ENCODE measurements around the gene ACTR8.

Gene ACTR8

GRCh38 chr3:53862241-53862640 lies 19.7 kb downstream of the ACTR8 start:
- Histone ChIP-seq H3K4me3 (ENCODE audit: low read depth in 1 of 2, low read length in 1 of 2) (no peak overlapping the region), H3K4me1 (ENCODE audit: control insufficient read depth in 1 of 2, insufficient read depth in 1 of 2, low read depth in 1 of 2, low read length in 1 of 2) (no peaks in the 10 kb centered on the region), H3K27me3 (no peaks in the 10 kb centered on the region), H3K9me3 (no peaks in the 10 kb centered on the region), H3K27ac (no peak overlapping the region), H3K36me3 (peaks cover 79% of the 10 kb centered on the region)
- no peak for TF ChIP-seq CTCF (IDR thresholded peaks at IDR 0.05)

GRCh38 chr3:53860196-53860595 lies 21.8 kb downstream of the ACTR8 start:
- H3K9me3 ChIP-seq = no peaks in the 10 kb centered on the region
- no peak for TF ChIP-seq CTCF (IDR thresholded peaks at IDR 0.05)

GRCh38 chr3:53859178-53859577 lies 22.8 kb downstream of the ACTR8 start:
- no peaks in the 10 kb centered on the region for H3K4me1 ChIP-seq (ENCODE audit: control insufficient read depth in 1 of 2, insufficient read depth in 1 of 2, low read depth in 1 of 2, low read length in 1 of 2)

More at GRCh38 chr3:53860196-53860595, 21.8 kb downstream of the ACTR8 start:
- peaks cover 60% of the 10 kb centered on the region for H3K36me3 ChIP-seq
- no peaks in the 10 kb centered on the region for H3K4me1 ChIP-seq (ENCODE audit: control insufficient read depth in 1 of 2, insufficient read depth in 1 of 2, low read depth in 1 of 2, low read length in 1 of 2)
- H3K4me3 ChIP-seq (ENCODE audit: low read depth in 1 of 2, low read length in 1 of 2) = no peak overlapping the region
- H3K27ac ChIP-seq = no peak overlapping the region
- H3K27me3 ChIP-seq = peaks cover 12% of the 10 kb centered on the region

GRCh38 chr3:53858096-53858741 lies 23.7 kb downstream of the ACTR8 start:
- no peak overlapping the region for H3K4me3 ChIP-seq (ENCODE audit: low read depth in 1 of 2, low read length in 1 of 2)
- H3K9me3 ChIP-seq = no peaks in the 10 kb centered on the region
- H3K27ac ChIP-seq = no peak overlapping the region
- peaks cover 40% of the 10 kb centered on the region for H3K36me3 ChIP-seq
- TF ChIP-seq CTCF (IDR thresholded peaks at IDR 0.05) = no peak
- H3K27me3 ChIP-seq = peaks cover 21% of the 10 kb centered on the region
- H3K4me1 ChIP-seq (ENCODE audit: control insufficient read depth in 1 of 2, insufficient read depth in 1 of 2, low read depth in 1 of 2, low read length in 1 of 2) = no peaks in the 10 kb centered on the region

More at GRCh38 chr3:53859178-53859577, 22.8 kb downstream of the ACTR8 start:
- no peaks in the 10 kb centered on the region for H3K9me3 ChIP-seq
- peaks cover 50% of the 10 kb centered on the region for H3K36me3 ChIP-seq
- peaks cover 20% of the 10 kb centered on the region for H3K27me3 ChIP-seq
- H3K4me3 ChIP-seq (ENCODE audit: low read depth in 1 of 2, low read length in 1 of 2) = no peak overlapping the region
- TF ChIP-seq CTCF (IDR thresholded peaks at IDR 0.05) = no peak
- H3K27ac ChIP-seq = no peak overlapping the region

GRCh38 chr3:53856964-53857363 lies 25.0 kb downstream of the ACTR8 start:
- TF ChIP-seq CTCF (IDR thresholded peaks at IDR 0.05) = no peak
- no peaks in the 10 kb centered on the region for H3K9me3 ChIP-seq
- H3K27me3 ChIP-seq = peaks cover 23% of the 10 kb centered on the region
- H3K36me3 ChIP-seq = peaks cover 28% of the 10 kb centered on the region
- H3K27ac ChIP-seq = no peak overlapping the region
- no peaks in the 10 kb centered on the region for H3K4me1 ChIP-seq (ENCODE audit: control insufficient read depth in 1 of 2, insufficient read depth in 1 of 2, low read depth in 1 of 2, low read length in 1 of 2)
- no peak overlapping the region for H3K4me3 ChIP-seq (ENCODE audit: low read depth in 1 of 2, low read length in 1 of 2)
